ENCODE data around the gene MEIOB.
"Not testable (repeated sequence)": the region's sequence is repeated elsewhere in the genome, so short reads cannot be mapped to it uniquely, and the experiment has no call there.

MEIOB gene

DNA sequence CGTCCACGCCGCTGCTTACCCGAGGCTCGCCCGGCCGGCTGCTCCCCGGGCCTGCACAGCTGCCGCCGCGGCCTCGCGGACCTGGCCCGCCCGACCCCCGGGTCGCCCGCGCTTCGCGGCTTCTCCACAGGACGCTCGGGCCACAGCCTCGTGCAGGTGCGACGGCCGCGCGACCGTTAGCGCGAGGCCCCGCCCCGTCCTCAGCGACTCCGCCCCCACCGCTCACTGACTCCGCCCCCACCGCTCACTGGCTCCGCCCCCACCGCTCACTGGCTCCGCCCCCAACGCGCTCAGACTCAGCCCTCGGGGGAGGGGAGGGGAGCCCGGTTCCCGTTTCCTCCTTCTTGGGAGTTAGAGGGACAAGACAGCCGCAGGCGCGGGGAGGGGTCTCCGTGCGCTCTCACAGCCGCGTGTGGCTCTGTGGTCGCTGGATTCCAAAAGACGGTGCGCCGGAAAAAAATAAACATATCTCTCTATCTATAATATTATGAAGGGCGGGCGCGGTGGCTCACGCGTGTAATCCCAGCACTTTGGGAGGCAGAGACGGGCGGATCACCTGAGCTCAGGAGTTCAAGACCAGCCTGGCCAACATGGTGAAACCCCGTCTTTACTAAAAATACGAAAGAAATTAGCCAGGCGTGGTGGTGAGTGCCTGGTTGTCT, at the start of gene MEIOB:
Gene MEIOB (minus strand): TSS at position 191 of the 662 bp plus-strand sequence. CDS start 3,989 bp downstream, outside the sequence.
- Histone ChIP-seq H3K36me3 (no peaks in the 10 kb centered on the region), H3K27ac (no peak within 1 kb of the TSS), H3K27me3 (peaks cover 8 to 35% of the 10 kb centered on the region in 2 donors), H3K4me3 (no peak within 1 kb of the TSS), H3K9me3 (no peaks in the 10 kb centered on the region), H3K4me1 (peaks cover 0 to 7% (median 0%) of the 10 kb centered on the region in 4 donors)
- TF ChIP-seq, protein P1, sequence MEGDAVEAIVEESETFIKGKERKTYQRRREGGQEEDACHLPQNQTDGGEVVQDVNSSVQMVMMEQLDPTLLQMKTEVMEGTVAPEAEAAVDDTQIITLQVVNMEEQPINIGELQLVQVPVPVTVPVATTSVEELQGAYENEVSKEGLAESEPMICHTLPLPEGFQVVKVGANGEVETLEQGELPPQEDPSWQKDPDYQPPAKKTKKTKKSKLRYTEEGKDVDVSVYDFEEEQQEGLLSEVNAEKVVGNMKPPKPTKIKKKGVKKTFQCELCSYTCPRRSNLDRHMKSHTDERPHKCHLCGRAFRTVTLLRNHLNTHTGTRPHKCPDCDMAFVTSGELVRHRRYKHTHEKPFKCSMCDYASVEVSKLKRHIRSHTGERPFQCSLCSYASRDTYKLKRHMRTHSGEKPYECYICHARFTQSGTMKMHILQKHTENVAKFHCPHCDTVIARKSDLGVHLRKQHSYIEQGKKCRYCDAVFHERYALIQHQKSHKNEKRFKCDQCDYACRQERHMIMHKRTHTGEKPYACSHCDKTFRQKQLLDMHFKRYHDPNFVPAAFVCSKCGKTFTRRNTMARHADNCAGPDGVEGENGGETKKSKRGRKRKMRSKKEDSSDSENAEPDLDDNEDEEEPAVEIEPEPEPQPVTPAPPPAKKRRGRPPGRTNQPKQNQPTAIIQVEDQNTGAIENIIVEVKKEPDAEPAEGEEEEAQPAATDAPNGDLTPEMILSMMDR (IDR thresholded peaks at IDR 0.05) = no peak
- DNase-seq = no peak
- intact Hi-C loops (cut with DNase I; ENCODE audit: low total_unique reads) = no loop called here

GRCh38 chr16:1920727-1921171, 48.8 kb upstream of the MEIOB start:
- no peak for DNase-seq
- intact Hi-C loops (cut with DNase I; ENCODE audit: low total_unique reads) = no loop called here
- Histone ChIP-seq H3K4me3 (no peak overlapping the region), H3K9me3 (no peaks in the 10 kb centered on the region), H3K27me3 (peaks cover 0 to 97% of the 10 kb centered on the region in 2 donors), H3K4me1 (peaks cover 0 to 14% (median 4%) of the 10 kb centered on the region in 4 donors), H3K27ac (no peak overlapping the region), H3K36me3 (no peaks in the 10 kb centered on the region)
- TF ChIP-seq, protein P1 (IDR thresholded peaks at IDR 0.05) = no peak

DNA sequence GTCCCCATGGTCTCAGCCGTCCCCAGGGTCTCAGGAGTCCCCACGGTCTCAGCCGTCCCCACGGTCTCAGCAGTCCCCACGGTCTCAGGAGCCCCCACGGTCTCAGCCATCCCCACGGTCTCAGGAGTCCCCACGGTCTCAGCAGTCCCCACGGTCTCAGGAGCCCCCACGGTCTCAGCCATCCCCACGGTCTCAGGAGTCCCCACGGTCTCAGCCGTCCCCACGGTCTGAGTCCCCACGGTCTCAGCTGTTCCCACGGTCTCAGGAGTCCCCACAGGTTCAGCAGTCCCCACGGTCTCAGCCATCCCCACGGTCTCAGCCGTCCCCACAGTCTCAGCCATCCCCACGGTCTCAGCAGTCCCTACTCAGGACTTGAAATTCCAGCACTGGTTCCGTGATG, 48.2 kb upstream of the MEIOB start:
- H3K36me3 ChIP-seq; H3K9me3 ChIP-seq; H3K27ac ChIP-seq; DNase-seq; intact Hi-C loops (cut with DNase I; ENCODE audit: low total_unique reads); H3K4me3 ChIP-seq: not testable (repeated sequence)
- H3K4me1 ChIP-seq = peaks cover 0 to 14% (median 4%) of the 10 kb centered on the region in 4 donors
- H3K27me3 ChIP-seq = peaks cover 0 to 97% of the 10 kb centered on the region in 2 donors

- Histone ChIP-seq H3K27me3 (peaks cover 0 to 98% of the 10 kb centered on the region in 2 donors), H3K4me3 (no peak overlapping the region), H3K4me1 (peaks cover 0 to 14% (median 4%) of the 10 kb centered on the region in 4 donors), H3K27ac (no peak overlapping the region), H3K36me3 (no peaks in the 10 kb centered on the region), H3K9me3 (no peaks in the 10 kb centered on the region)
- TF ChIP-seq, protein P1 (IDR thresholded peaks at IDR 0.05) = no peak
- no peak for DNase-seq
- intact Hi-C loops (cut with DNase I; ENCODE audit: low total_unique reads) = no loop called here
These were observed 47.5 kb upstream of the MEIOB start for GRCh38 chr16:1919327-1919998.

DNA sequence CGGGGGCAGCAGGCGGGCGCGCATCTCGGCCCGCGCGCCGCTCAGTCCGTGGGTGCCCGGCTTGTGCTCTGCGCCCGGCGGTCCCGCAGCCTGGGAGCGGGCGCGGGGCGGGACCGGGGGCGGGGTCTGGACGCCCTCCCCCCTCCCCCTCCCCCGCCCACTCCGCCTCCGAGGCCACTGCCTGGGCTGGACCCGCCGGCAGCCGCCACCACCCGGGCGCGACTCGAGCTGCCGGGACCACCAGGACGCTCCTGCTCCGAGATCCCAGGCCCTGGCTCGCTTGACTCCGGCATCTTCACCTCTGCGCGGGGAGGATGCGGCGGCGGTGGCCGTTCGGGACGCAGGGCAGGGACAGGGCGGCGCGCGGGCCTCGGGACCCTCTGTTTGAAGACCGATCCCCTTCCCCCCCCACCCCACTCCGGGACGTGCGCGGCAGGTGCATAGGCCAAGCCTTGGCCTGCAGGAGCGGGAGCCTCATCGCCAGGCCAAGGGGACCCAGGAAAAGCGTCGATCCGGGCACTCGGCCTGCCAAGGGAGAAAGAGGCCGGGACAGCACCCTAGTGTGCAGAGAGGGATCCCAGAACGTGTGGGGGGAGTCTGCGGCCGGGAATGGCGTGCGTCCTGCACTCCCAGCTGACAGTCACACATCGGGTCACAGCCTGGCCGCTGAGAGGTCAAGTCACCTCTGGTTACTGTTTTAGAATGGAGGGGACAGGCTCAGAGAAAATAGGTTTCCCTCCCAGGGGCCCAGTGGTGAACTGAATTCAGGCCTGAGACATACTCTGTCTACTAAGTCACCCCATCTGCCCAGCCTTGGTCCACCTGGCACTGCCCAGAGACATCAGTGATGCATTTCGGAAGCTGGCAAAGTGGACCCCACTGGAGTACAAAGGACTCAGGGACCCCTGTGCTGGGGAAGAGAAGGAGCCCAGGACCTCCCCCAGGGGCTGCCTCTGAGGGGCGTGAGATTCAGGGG, 46.7 kb upstream of the MEIOB start, which contains the start of gene HS3ST6:
Gene HS3ST6 (minus strand): TSS at position 65 of the 976 bp plus-strand sequence. CDS start 92 bp downstream, outside the sequence.
- H3K4me1 ChIP-seq = peaks cover 0 to 14% (median 4%) of the 10 kb centered on the region in 4 donors
- no peak within 1 kb of the TSS for H3K27ac ChIP-seq
- TF ChIP-seq, protein P1 (IDR thresholded peaks at IDR 0.05) = no peak
- no peak within 1 kb of the TSS for H3K4me3 ChIP-seq
- intact Hi-C loops (cut with DNase I; ENCODE audit: low total_unique reads) = no loop called here
- no peaks in the 10 kb centered on the region for H3K9me3 ChIP-seq
- DNase-seq = no peak
- H3K27me3 ChIP-seq = peaks cover 0 to 98% of the 10 kb centered on the region in 2 donors
- H3K36me3 ChIP-seq = no peaks in the 10 kb centered on the region

Data from tibial artery (tissue), 4 donors.